Measurements from ENCODE around the gene SMOC2.

The SMOC2 gene

GRCh38 chr6:168410554-168411011 is 30.4 kb upstream of the SMOC2 start:
- in situ Hi-C loops (cut with MboI; ENCODE audit: low sequenced_read_pairs, unreplicated experiment): no loop called here
- TF ChIP-seq CTCF (IDR thresholded peaks at IDR 0.05; ENCODE audit: borderline replicate concordance, control extremely low read depth, extremely low read depth, insufficient read depth, missing control alignments): no peak
- no peak for DNase-seq (ENCODE audit: low spot score)

GRCh38 chr6:168411130-168411529 is 29.9 kb upstream of the SMOC2 start:
- in situ Hi-C loops (cut with MboI; ENCODE audit: low sequenced_read_pairs, unreplicated experiment): no loop called here
- no peak for TF ChIP-seq CTCF (IDR thresholded peaks at IDR 0.05; ENCODE audit: borderline replicate concordance, control extremely low read depth, extremely low read depth, insufficient read depth, missing control alignments)
- DNase-seq (ENCODE audit: low spot score): no peak

GRCh38 chr6:168411793-168412192 is 29.2 kb upstream of the SMOC2 start:
- TF ChIP-seq CTCF (IDR thresholded peaks at IDR 0.05; ENCODE audit: borderline replicate concordance, control extremely low read depth, extremely low read depth, insufficient read depth, missing control alignments): no peak
- DNase-seq (ENCODE audit: low spot score): no peak
- in situ Hi-C loops (cut with MboI; ENCODE audit: low sequenced_read_pairs, unreplicated experiment): no loop called here

GRCh38 chr6:168412456-168412855 is 28.5 kb upstream of the SMOC2 start:
- no peak for TF ChIP-seq CTCF (IDR thresholded peaks at IDR 0.05; ENCODE audit: borderline replicate concordance, control extremely low read depth, extremely low read depth, insufficient read depth, missing control alignments)
- in situ Hi-C loops (cut with MboI; ENCODE audit: low sequenced_read_pairs, unreplicated experiment): no loop called here

GRCh38 chr6:168413018-168413720 is 27.8 kb upstream of the SMOC2 start:
- no peak for DNase-seq (ENCODE audit: low spot score)
- no peak for TF ChIP-seq CTCF (IDR thresholded peaks at IDR 0.05; ENCODE audit: borderline replicate concordance, control extremely low read depth, extremely low read depth, insufficient read depth, missing control alignments)
- in situ Hi-C loops (cut with MboI; ENCODE audit: low sequenced_read_pairs, unreplicated experiment): no loop called here

More at GRCh38 chr6:168412456-168412855, 28.5 kb upstream of the SMOC2 start:
- no peak for DNase-seq (ENCODE audit: low spot score)

GRCh38 chr6:168413856-168414255 is 27.1 kb upstream of the SMOC2 start:
- no peak for TF ChIP-seq CTCF (IDR thresholded peaks at IDR 0.05; ENCODE audit: borderline replicate concordance, control extremely low read depth, extremely low read depth, insufficient read depth, missing control alignments)
- no peak for DNase-seq (ENCODE audit: low spot score)
- in situ Hi-C loops (cut with MboI; ENCODE audit: low sequenced_read_pairs, unreplicated experiment): no loop called here
